Fibroblast of mammary gland (primary cell): Measurements from ENCODE around the gene CD320.
"Not testable (repeated sequence)": the region's sequence is repeated elsewhere in the genome, so short reads cannot be mapped to it uniquely, and the experiment has no call there.

Experiments used
- DNase-seq: peaks from one replicate; pipeline ENCODE4 v3.0.0-alpha.2; 2010; ENCODE audit warnings: low read depth
- H3K4me3 ChIP-seq: 2 replicates; pipeline ENCODE4 v1.5.1; 2011; ENCODE audit warnings: low read depth, mild to moderate bottlenecking, low read length, moderate library complexity; ENCODE audit not compliant: control insufficient read depth
- TF ChIP-seq, protein P1 (sequence below): conservative IDR thresholded peaks from 2 replicates; pipeline ENCODE4 v1.5.1; 2011; ENCODE audit warnings: low read depth, low read length, inconsistent platforms; ENCODE audit not compliant: control insufficient read depth, insufficient read depth

Gene CD320

DNA sequence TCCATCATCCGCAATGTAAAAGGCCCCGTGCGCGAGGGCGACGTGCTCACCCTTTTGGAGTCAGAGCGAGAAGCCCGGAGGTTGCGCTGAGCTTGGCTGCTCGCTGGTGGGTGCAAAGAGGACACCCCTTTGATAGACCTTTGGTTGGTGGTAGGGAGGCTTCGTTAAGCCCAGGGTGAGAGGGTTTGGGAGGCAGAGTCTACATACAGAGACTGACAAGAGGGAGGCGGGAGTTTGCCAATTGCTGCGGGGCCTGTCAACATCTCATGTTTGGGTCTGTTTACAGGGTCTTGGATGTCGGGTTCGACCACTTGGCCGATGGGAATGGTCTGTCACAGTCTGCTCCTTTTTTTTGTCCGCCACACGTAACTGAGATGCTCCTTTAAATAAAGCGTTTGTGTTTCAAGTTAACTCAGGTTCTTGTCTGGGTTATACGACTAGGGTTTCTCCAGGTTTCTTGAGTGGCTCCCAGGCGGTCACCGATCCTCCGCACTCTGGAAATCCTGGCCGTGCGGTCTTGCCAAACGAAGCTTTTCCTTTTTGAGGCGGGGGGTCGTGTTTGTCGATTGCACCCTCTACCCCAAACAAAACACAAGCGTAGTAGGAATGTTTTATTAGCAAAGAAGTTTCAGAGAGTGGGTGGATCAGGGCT, 14.0 kb upstream of the CD320 start:
- H3K4me3 ChIP-seq: peak overlapping the region; percentile 99
- TF ChIP-seq, protein P1, sequence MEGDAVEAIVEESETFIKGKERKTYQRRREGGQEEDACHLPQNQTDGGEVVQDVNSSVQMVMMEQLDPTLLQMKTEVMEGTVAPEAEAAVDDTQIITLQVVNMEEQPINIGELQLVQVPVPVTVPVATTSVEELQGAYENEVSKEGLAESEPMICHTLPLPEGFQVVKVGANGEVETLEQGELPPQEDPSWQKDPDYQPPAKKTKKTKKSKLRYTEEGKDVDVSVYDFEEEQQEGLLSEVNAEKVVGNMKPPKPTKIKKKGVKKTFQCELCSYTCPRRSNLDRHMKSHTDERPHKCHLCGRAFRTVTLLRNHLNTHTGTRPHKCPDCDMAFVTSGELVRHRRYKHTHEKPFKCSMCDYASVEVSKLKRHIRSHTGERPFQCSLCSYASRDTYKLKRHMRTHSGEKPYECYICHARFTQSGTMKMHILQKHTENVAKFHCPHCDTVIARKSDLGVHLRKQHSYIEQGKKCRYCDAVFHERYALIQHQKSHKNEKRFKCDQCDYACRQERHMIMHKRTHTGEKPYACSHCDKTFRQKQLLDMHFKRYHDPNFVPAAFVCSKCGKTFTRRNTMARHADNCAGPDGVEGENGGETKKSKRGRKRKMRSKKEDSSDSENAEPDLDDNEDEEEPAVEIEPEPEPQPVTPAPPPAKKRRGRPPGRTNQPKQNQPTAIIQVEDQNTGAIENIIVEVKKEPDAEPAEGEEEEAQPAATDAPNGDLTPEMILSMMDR: no peak

DNA sequence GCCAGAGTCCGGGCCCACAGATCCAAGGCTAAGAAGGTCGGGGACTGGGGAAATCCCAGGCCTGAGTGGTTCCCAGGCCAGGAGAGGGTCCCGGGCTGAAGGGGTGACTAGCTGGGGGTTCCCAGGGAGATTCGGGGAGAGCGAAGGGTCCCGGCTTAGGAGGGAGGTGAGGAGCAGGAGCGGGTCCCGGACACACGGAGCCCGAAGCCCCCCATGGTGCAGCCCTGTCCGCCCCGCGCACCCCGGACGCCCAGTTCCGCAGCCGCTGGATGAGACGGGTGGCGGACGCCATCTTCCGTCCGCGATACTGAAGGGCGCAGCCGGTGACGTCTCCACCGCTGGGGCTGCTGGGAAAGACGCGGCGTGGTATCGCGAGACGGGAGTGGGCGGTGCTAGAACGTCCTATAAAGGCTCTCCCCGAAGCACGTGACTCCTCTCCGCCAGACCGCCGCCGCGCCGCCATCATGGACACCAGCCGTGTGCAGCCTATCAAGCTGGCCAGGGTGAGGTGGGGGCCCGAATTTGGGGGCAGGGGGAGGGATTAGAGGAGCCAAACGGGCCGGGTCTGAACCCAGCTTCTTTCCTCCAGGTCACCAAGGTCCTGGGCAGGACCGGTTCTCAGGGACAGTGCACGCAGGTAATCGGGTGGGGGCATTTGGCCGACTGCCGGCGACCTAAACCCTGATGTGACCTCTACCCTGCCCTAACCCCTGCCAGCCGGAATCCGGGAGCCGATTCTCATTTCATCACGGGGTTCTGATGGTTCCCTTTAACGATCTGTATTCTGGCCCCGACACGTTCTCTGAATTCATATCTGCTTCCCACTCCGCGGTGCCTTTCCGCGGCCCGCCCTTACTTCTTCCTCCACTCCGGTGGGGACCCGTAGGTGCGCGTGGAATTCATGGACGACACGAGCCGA, 13.2 kb upstream of the CD320 start, which contains the start of the genes NDUFA7 and RPS28:
TSS of gene NDUFA7 (minus strand) at position 309 of the 919 bp plus-strand sequence. CDS start at position 292, 17 bp downstream.
TSS of gene RPS28 (plus strand) at position 430 of the 919 bp plus-strand sequence. CDS start at position 465, 35 bp downstream.
- peak; percentile 94 for DNase-seq
- H3K4me3 ChIP-seq: peak within 1 kb of the TSS; percentile 99
- TF ChIP-seq, protein P1: peak; percentile 6

More for the DNA sequence above, 14.0 kb upstream of the CD320 start:
- DNase-seq: no peak

DNA sequence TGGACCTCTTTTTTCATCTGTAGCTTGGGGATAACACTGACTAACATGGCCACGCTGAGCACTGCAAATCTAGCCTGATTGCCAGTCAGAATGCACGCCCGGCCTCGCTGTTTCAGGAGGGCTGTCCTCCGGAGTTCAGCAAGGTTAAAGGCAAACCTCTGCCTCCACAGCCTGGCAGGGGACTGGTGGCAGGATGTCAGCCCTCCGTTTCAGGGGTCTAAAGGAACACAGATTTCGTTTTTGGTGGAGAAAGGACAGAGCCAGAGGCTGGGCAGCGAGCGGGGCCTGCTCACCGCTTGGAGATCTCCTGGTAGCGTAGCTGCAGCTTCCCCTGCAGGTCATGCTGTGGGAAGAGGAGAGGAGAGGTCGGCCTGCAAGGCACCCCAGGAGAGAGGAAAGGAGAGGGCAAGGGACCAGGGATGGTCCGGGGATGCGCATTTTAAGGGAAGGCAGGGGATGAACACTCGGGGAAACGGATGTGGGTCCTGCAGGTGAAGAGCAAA, 12.5 kb upstream of the CD320 start:
- H3K4me3 ChIP-seq: peak overlapping the region; percentile 99
- TF ChIP-seq, protein P1: no peak

DNA sequence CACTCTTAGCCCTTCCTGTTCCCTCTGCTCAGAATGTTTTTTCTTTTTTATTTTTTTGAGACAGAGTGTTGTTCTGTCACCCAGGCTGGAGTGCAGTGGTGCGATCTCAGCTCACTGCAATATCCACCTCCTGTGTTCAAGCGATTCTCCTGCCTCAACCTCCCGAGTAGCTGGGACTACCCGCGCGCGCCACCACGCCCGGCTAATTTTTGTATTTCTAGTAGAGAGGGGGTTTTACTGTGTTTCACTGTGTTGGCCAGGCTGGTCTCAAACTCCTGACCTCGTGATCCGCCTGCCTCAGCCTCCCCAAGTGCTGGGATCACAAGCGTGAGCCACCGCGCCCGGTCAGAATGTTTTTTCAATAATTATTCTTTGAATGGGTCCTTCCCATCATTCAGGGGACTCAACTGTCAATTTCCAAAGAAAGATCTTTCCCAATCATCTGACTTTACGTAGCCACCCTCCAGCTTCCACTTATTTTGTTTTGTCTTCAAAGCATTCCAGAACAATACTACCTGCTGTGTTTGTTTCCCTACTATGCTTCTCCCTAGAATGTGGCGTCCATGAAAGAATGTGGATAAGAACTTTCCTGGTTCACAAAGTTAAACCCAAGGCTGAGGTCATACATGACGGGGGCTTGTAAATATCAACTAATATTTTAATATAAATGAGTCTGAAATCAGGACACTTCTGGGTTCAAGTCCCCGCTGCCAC, 11.8 kb upstream of the CD320 start:
- peak overlapping the region; percentile 99 for H3K4me3 ChIP-seq
- TF ChIP-seq, protein P1: no peak
- DNase-seq: no peak

More for the DNA sequence above, 12.5 kb upstream of the CD320 start:
- DNase-seq: no peak

DNA sequence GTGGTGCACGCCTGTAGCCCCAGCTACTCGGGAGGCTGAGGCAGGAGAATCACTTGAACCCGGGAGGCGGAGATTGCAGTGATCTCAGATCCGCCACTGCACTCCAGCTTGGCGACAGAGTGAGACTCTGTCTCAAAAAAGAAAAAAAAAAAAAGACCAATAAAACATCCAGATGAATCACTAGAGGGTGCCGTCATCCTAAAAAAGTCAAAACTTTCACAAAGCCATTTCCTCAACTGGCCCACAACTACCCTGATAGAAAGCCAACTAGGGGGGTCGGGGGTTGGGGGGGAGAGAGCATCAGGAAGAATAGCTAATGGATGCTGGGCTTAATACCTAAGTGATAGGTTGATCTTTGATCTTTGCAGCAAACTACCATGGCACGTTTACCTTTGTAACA, 10.7 kb upstream of the CD320 start:
- DNase-seq, H3K4me3 ChIP-seq: not testable (repeated sequence)

DNA sequence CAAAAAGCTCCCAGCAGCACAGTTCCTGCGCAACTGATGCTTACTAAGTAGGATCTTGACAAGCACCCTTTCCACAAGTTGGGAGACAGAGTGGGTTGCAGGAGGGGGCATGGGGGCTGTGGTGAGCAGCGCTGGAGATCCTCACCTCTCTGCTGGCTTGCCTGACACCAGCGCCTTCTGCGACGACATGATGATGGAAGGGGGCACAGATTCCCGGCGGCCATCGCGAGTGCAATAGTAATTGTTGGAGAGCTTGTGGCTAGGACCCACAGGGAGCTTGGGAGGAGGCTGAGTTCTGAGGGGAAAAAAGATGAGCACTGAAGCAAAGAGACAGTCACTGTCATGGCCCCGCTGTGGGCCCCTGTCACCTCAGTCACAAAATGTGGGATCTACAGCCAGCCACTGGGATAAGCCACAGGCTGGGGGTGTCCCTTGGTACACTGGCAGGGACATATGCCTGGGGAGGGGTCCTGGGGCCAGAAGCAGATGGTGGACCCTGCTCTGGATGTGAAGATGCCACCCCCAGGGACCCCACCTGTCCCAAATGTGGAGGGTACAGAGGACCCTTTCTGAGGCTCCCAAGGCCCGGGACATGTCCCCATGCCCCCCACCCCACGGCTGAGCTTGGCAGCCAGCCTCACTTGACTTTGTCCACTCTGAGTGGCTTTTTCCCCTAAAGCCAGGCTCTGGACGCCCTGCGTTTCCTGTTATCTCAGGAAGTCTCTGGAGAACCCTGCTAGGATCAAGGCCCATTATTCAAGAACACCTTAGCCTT, 8.4 kb upstream of the CD320 start:
- TF ChIP-seq, protein P1: no peak
- no peak for DNase-seq

DNA sequence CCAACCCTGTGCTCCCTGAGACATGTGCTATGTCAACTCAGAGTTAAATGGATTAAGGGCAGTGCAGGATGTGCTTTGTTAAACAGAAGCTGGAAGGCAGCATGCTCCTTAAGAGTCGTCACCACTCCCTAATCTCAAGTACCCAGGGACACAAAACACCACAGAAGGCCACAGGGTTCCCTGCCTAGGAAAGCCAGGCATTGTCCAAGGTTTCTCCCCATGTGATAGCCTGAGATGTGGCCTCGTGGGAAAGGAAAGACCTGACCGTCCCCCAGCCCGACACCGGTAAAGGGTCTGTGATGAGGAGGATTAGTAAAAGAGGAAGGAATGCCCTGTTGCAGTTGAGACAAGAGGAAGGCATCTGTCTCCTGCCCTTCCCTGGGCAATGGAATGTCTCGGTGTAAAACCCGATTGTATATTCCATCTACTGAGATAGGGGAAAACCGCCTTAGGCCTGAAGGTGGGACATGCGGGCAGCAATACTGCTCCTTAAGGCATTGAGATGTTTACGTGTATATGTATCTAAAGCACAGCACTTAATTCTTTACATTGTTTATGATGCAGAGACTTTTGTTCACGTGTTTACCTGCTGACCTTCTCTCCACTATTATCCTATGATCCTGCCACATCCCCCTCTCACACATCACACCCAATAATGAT, 7.0 kb upstream of the CD320 start:
- H3K4me3 ChIP-seq, DNase-seq: not testable (repeated sequence)

More for the DNA sequence above, 8.4 kb upstream of the CD320 start:
- no peak overlapping the region for H3K4me3 ChIP-seq
